Stimulated activated CD8-positive, alpha-beta memory T cell treated with anti-CD3 and anti-CD28 coated beads, Interleukin-12 subunit alpha, Interleukin-12 subunit beta, amount 100 ng/mL, for 1 hour (primary cell): ENCODE data around the gene IRX5.

Experiments
- DNase-seq: peaks from one replicate; pipeline ENCODE4 v3.0.0-alpha.2; 2020; ENCODE audit warnings: low read depth

IRX5 gene

GRCh38 chr16:54952195-54952594 lies 21.5 kb downstream of the IRX5 start:
- no peak for DNase-seq

DNA sequence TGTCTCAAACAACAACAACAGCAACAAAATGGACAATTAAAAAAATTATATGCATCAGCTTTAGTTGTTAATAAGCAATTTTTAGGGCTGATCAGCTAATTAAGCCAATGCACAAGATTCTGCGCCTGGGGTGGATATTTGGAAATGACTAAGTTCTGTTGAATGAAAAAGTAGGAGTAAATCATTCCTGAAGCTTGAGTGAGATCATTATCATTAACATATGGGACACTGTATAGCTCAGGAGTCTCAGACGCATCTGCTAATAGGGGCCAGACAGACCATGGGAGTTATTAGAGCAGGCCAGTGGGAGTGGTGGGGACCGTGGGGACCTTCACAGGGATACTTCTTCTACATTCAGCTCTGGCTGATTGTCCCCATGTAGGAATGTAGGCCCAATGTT lies 22.8 kb downstream of the IRX5 start:
- no peak for DNase-seq

- DNase-seq: no peak
Measured at GRCh38 chr16:54954220-54954619, 23.6 kb downstream of the IRX5 start.

DNA sequence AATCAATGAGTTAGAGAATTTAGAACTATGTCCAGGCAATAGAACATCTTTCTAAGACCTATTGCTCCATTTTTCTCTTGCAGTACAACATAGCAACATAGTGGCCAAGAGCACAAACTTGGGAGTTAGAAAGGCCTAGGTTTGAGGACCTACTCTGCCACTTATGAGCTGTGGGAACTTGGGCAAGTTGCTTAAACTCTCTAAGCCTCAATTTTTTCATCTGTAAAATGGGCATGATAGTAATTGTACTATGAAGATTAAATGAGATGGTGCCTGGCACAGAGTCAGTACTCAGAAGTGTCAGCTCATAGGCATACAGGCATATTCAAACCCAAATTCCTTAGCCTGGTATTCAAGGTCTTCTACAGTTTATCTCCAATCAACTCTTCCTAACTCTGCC lies 25.1 kb downstream of the IRX5 start:
- DNase-seq: no peak

- no peak for DNase-seq
Measured at GRCh38 chr16:54957403-54958166, 26.9 kb downstream of the IRX5 start.

DNA sequence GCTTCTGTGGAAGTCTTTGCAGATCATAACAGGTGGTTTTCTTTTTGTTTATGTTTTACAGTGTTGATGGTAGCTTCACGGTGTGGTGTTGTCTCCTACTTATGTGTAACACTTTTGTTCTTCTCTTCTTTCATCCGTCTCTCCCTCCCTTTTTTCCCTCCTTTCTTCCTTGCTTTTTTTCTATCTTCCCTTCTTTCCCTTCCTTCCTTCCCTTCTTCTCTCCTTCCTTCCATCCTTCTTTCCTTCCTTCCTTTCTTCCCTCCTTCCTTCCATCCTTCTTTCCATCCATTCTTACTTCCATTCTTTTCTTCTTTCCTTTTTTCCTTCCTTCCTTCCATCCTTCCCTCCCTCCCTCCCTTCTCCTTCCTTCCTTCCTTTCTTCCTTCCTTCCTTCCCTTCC lies 31.4 kb downstream of the IRX5 start:
- DNase-seq: no peak

- no peak for DNase-seq
Measured at GRCh38 chr16:54964239-54964638, 33.6 kb downstream of the IRX5 start.

DNA sequence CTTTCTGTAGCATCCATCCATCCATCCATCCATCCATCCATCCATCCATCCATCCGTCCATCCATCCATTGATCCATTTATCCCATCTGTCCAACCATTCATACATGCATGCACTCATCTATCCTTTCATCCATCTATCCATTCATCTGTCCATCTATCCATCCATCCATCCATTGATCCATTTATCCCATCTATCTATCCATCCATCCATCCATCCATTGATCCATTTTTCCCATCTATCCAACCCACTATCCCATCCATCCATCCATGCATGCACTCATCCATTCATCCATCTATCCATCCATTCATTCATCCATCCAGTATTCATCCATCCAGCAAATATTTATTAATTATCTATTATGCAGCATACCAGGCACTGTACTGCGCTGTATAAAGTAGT lies 34.8 kb downstream of the IRX5 start:
- no peak for DNase-seq

DNA sequence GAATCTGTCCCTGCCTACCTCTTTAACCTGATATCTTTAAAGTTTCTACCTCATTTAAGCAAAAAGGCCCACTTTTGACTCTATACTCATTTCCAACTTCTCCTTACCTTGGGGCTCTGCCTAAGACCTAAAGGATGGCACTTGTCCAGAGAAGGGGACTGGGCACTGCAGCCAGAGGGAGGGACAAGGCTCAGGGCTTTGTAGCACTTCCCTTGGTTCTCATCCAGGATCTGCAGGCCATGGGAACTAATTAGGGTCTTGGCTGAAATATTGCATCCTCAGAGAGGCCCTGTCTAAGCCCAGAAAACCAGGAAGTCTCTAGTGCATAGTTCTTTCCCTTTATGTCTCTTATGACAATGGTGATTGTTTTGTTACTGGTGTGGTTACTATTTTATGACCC lies 37.3 kb downstream of the IRX5 start:
- DNase-seq: no peak

DNA sequence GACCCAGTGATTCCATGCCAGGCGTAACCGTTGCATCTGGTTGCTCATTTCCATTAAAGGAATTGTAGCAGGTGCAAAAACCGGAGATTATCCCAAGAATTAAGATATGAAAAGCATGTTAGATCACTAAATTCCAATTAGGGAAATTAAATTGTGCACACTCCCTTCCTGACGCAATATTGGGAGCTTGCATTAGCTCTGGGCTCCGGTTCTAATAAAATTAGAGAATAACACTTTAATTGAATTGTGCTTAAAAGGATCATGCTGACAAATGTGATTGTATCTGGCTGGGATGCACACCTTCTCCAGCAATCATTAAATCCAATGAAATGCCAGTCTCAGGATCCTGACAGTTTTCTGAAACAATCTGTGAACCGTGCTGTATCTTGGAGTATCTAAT lies 38.1 kb downstream of the IRX5 start:
- no peak for DNase-seq

DNA sequence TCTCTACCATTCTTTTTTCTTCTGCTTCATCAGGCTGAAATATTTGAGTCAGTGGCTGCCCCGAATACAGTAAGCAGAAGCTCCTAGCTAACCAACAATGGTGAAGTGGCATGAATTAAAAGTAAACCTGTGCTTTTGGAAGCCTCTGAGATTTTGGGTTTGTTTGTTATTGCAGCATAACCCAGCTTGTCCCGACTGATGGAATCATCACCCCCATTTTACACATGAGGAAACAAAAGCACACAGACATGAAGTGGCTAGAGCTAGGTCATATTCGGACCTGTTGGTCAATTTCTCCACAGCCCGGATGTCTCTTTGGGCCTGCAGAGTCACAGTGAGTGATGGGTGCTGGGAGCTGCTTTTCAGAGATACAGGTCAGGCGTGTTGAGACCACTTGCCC lies 39.4 kb downstream of the IRX5 start:
- no peak for DNase-seq

DNA sequence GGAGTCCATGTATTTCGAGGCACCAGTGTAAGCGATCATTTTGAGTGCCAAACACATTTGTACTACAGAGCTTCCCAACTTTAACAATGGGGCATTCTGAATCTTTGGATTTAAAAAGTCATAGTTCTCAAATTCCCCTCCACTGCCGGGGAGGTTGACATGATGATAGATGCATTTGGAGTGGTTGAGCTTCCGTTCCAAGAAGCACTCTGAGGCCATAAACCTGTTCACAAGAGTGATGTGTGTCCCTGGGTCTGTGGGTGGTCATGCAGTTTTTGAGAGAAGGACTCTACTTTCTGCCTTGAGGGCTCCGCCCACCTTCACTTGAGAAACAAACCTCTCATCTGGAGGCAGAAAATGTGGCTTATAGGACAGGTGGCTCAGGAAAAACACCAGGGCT lies 43.7 kb downstream of the IRX5 start:
- no peak for DNase-seq

DNA sequence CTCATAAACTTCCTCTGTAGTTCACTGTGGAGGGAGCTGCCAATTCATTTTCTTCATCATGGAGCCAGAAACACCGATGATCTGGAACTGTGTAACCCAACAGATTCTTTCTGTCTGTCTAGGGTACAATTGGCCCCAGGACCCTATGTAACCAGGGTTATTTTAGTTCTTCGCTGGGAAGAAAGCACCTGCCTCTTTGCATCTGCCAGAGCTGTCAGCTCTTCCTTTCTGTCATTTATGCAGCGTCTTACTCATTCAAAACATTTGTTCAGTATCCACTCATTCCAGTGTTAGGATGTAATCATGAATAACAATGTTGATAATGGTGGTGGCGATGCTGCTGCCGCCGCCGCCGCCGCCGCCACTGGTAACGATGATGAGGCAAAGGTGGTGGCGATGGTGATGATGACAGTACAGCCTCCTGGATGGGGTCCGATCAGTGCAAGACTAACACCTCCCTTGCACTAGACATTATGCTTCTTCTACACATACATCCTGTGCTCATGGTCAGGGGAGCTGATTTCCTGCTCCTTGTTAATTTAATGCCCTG lies 46.1 kb downstream of the IRX5 start:
- DNase-seq: no peak

DNA sequence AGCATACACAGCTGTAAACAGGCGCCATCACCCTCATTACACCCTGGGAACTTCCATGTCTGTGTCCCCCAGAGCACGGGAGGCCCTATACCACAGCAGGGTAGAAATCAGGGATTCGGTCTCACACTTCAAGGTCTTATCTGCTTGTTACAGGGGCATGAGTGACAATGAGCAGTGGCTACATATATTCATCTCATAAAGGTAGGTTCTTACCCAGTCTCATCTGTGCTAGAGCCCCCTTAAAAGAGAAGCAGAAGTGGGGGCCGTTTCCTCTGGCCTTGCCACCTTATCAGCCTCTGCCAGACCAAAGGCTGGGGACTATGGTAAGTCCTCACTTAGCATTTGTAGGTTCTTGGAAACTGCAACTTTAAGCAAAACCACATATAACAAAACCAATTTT lies 46.5 kb downstream of the IRX5 start:
- DNase-seq: no peak

GRCh38 chr16:54980821-54981220 lies 50.2 kb downstream of the IRX5 start:
- DNase-seq: no peak
